Hepatocyte (in vitro differentiated cells): Measurements from ENCODE around the gene ONECUT3.

ENCODE experiments used
- EZH2 ChIP-seq: fragments of 200-600 bp; sonication (generic); IDR thresholded peaks from 2 replicates; pipeline ENCODE4 v1.6.1; 2016; ENCODE audit warnings: antibody characterized with exemption, mild to moderate bottlenecking, borderline replicate concordance
- TF ChIP-seq, protein P1 (sequence below): fragments of 200-600 bp; sonication (generic); IDR thresholded peaks from 2 replicates; pipeline ENCODE4 v1.5.1; 2016; ENCODE audit warnings: antibody characterized with exemption, mild to moderate bottlenecking; ENCODE audit not compliant: poor library complexity

DNA sequence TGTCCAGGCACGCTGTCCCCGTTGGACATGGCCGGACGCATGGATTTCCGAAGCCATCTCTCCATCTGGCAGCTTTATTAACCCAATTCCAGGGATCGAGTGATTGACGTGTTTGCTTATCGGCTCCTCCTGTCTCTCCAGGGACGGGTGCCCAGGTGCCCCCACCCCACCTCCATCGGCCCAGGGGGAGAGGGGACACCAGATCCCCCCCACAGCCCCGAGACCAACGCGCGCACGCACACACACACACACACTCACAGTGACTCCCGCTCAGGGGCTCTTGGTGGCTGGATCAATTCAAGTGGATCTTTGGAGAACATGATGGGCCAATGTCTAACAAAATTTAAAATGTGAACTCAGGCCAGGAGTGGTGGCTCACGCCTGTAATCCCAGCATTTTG, 23.1 kb upstream of the ONECUT3 start:
- TF ChIP-seq, protein P1, sequence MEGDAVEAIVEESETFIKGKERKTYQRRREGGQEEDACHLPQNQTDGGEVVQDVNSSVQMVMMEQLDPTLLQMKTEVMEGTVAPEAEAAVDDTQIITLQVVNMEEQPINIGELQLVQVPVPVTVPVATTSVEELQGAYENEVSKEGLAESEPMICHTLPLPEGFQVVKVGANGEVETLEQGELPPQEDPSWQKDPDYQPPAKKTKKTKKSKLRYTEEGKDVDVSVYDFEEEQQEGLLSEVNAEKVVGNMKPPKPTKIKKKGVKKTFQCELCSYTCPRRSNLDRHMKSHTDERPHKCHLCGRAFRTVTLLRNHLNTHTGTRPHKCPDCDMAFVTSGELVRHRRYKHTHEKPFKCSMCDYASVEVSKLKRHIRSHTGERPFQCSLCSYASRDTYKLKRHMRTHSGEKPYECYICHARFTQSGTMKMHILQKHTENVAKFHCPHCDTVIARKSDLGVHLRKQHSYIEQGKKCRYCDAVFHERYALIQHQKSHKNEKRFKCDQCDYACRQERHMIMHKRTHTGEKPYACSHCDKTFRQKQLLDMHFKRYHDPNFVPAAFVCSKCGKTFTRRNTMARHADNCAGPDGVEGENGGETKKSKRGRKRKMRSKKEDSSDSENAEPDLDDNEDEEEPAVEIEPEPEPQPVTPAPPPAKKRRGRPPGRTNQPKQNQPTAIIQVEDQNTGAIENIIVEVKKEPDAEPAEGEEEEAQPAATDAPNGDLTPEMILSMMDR = no peak
- TF ChIP-seq EZH2 = no peak
